ENCODE results near the gene PPP1R12C.
"Not testable (repeated sequence)": the region's sequence is repeated elsewhere in the genome, so short reads cannot be mapped to it uniquely, and the experiment has no call there.

Gene PPP1R12C

DNA sequence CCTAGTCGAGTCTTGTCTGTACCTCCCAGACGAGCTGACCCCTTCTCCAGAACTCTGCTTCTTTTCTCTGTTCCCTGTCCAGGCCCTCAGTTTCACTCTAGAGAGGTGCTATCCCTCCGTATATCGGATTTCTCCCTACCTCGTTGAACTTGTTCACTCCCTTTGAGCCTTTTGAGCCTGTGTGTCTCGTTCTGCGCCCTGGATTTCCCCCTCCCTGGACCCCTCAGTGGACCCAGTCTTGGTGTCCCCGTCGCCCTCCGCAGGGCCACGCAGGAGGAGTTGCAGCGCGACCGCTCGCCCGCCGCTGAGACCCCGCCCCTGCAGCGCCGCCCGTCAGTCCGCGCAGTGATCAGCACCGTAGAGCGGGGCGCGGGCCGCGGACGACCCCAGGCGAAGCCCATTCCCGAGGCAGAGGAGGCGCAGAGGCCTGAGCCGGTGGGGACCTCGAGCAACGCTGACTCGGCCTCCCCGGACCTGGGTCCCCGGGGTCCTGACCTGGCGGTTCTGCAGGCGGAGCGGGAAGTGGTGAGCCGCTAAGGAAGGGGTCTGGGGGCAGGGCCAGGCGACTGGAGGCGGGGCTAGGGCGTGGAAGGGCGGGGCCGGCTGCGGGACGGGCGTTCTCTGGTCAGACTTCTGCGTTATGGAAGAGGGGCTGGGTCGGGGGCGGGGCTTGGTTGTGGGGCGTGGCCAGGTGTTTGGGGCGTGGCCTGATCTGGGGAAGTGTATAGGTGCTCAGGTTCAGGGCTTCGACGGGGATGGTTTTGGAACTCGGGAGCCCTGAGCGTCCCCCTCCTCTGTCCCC is 36.3 kb downstream of the PPP1R12C start:
- peak overlapping the region in 14 of 21 experiments; percentile 1 to 80 (median 62) for H3K27ac ChIP-seq

GRCh38 chr19:55080121-55080967 is 37.1 kb downstream of the PPP1R12C start:
- H3K27ac ChIP-seq = peak overlapping the region in 13 of 21 experiments; percentile 1 to 77 (median 56)
- peak overlapping the region; percentile 36 to 56 (median 44) for H3K4me3 ChIP-seq

More for the DNA sequence above, 36.3 kb downstream of the PPP1R12C start:
- peak overlapping the region; percentile 36 to 56 (median 44) for H3K4me3 ChIP-seq

GRCh38 chr19:55079400-55080038 is 37.9 kb downstream of the PPP1R12C start:
- Histone ChIP-seq H3K27ac (peak overlapping the region in 2 of 21 experiments; percentile 29 to 68), H3K4me3 (peak overlapping the region in 1 of 7 experiments; percentile 42)

GRCh38 chr19:55078996-55079395 is 38.4 kb downstream of the PPP1R12C start:
- Histone ChIP-seq H3K4me3 (no peak overlapping the region), H3K27ac (peak overlapping the region in 1 of 21 experiments; percentile 29)

GRCh38 chr19:55077106-55077505 is 40.3 kb downstream of the PPP1R12C start:
- Histone ChIP-seq H3K27ac (peak overlapping the region in 1 of 21 experiments; percentile 68), H3K4me3 (no peak overlapping the region)

GRCh38 chr19:55076321-55076720 is 41.1 kb downstream of the PPP1R12C start:
- peak overlapping the region in 9 of 21 experiments; percentile 16 to 68 (median 36) for H3K27ac ChIP-seq

GRCh38 chr19:55075371-55075998 is 42.0 kb downstream of the PPP1R12C start, which contains the start of gene EPS8L1:
TSS of gene EPS8L1 (plus strand) at chr19:55075869. CDS start at chr19:55076445, 576 bp downstream.
- H3K4me3 ChIP-seq = peak within 1 kb of the TSS in 4 of 7 experiments; percentile 1 to 22 (median 6)
- H3K27ac ChIP-seq = peak within 1 kb of the TSS in 9 of 21 experiments; percentile 16 to 68 (median 36)

More at GRCh38 chr19:55076321-55076720, 41.1 kb downstream of the PPP1R12C start:
- H3K4me3 ChIP-seq = peak overlapping the region in 4 of 7 experiments; percentile 1 to 22 (median 6)

GRCh38 chr19:55071913-55072312 is 45.5 kb downstream of the PPP1R12C start:
- H3K27ac ChIP-seq = peak overlapping the region in 2 of 21 experiments; percentile 45 to 49

DNA sequence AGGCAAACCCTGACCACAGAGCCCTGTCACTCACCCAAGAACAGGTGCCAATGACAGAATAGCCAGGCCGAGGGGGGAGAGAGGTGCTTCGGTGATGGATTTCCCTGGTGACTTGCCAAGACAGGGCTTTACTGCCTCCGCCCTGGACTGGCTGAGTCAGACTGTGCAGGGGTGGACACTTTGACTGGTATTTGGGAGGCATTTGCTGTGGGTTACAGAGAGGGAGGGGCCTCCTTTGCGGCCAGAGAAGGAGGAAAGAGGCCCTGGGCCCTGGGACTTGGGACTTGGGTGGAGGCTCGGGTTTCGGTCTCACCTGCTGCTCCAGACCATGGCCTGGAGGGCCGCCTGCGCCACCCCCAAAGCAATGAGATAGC is 46.3 kb downstream of the PPP1R12C start:
- Histone ChIP-seq H3K4me3 (no peak overlapping the region), H3K27ac (peak overlapping the region in 3 of 21 experiments; percentile 45 to 49 (median 46))

More at GRCh38 chr19:55071913-55072312, 45.5 kb downstream of the PPP1R12C start:
- no peak overlapping the region for H3K4me3 ChIP-seq

GRCh38 chr19:55070466-55071128 is 46.8 kb downstream of the PPP1R12C start:
- H3K27ac ChIP-seq = peak overlapping the region in 1 of 21 experiments; percentile 46
- H3K4me3 ChIP-seq = no peak overlapping the region

- H3K27ac ChIP-seq = peak overlapping the region in 1 of 21 experiments; percentile 85
Measured at GRCh38 chr19:55069865-55070197, 47.6 kb downstream of the PPP1R12C start.

DNA sequence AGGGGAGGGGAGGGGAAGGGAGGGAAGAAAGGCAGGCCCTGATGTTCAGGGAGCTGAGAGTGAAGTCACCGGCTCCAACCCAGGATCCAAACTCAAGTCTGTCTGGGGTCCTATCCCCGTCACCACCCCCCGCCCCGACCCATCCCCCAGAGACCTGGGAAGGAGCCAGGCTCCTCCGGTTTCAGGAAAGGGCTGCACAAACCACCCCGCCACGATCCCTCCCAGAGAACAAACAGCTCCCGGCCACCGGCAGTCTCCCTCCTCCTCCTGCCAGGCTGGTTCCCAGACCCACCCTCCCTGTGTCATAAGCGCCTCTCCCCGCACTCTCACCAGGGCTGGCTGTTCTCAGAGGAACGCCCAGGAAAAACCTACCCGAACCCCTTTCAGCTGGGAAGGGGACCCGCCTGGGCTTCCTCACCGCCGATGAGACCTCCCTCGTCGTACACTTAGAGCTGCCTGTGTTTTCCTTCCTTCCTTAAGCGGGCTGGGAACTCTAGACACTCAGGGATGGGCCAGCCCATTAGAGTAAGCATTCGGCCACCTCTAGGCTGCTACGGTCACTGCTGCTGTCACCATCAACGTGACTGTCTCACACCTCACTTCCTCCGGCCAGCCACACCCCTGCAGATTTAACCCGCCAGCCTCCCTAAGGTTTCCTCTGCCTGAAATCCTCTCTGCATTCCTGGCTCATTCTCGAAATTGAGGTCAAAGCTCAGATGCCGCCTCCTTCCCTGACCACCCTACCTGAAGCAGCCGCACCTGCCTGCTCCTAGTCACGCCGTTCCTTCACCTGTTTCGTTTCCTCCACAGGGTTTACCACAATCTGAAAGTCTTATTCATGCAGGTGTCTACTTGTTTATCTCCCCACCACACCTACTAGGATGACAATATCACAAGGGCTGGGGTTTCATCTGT is 48.2 kb downstream of the PPP1R12C start:
- Histone ChIP-seq H3K27ac (peak overlapping the region in 19 of 21 experiments; percentile 10 to 85 (median 65)), H3K4me3 (peak overlapping the region in 6 of 7 experiments; percentile 5 to 25 (median 12))

More at GRCh38 chr19:55069865-55070197, 47.6 kb downstream of the PPP1R12C start:
- no peak overlapping the region for H3K4me3 ChIP-seq

DNA sequence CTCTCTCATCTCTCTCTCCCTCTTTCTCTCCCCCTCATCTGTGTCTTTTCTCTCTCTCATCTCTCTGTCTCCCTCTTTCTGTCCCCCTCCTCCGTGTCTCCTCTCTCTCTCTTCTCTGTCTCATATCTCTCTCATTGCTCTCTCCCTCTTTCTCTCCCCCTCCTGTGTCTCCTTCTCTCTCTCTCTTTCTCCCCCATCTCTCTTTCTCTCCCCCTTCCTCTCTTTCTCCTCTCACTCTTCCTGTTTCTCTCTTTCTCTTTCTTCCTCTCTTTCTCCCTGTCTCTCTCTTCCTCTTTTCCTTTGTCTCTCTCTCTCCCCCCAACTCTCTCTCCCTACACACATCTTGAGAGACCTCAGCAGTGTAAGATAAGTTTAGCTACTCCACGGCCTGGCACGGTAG is 49.6 kb downstream of the PPP1R12C start:
- Histone ChIP-seq H3K4me3 (no peak overlapping the region), H3K27ac (peak overlapping the region in 3 of 21 experiments; percentile 6 to 83 (median 48))

DNA sequence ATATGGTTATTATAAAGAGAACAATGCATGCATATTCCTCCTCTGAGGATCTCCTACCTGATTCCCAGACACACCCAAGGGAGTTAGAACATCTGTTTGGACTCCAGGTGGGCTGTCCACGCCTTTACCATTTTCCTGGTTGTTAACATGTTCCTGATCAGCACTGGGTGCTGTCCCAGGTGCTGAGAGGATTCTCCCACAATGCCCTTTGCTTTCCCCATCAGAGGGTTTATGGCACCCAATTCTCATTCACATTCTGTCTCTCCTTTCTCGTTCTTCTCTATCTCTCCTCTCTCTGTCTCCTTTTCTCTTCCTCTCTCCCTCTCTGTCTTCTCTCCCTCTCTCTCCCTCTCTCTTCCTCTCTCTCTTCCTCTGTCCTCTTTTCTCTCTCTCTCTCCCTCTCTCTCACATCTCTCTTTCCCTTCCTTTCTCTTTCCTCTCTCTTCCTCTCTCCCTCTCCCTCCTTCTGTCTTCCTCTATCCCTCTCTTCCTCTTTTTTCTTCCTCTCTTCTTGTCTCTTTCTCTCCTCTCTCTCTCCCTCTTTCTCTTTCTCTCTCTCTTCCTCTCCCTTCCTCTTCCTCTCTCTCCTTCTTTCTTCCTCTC is 51.2 kb downstream of the PPP1R12C start:
- Histone ChIP-seq H3K4me3 (no peak overlapping the region), H3K27ac (no peak overlapping the region)

GRCh38 chr19:55065516-55065915 is 51.9 kb downstream of the PPP1R12C start:
- not testable (repeated sequence) for H3K4me3 ChIP-seq, H3K27ac ChIP-seq

DNA sequence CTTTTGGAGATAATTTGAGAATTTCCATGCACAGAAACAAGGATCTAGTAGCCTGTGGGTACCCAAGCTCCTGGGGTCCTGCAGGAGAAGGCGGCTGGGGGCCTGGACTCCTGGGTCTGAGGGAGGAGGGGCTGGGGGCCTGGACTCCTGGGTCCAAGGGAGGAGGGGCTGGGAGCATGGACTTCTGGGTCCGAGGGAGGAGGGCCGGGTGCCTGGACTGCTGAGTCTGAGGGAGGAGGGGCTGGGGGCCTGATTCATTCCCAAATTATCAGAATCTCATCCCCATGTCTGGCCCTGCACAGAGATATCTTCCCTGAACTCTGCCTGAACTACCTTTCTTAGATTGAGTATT is 54.0 kb downstream of the PPP1R12C start:
- Histone ChIP-seq H3K4me3 (peak overlapping the region in 4 of 7 experiments; percentile 59 to 95 (median 80)), H3K27ac (peak overlapping the region in 1 of 21 experiments; percentile 89)

All from skin epidermis (tissue), 12 donors.